Measurements from ENCODE around the gene ELF2.

- TF ChIP-seq CTCF (IDR thresholded peaks at IDR 0.05), result no peak
- TF ChIP-seq EZH2 (IDR thresholded peaks at IDR 0.05), result no peak
These were observed 162.4 kb downstream of the ELF2 start for GRCh38 chr4:139014371-139015268.
